Neural progenitor cell (in vitro differentiated cells): ENCODE measurements around the gene PBX1.

Experiments used
- CTCF ChIP-seq: fragments of 200-600 bp; sonication (generic); IDR thresholded peaks from 2 replicates; pipeline ENCODE4 v1.5.1; 2017; ENCODE audit warnings: antibody characterized with exemption, mild to moderate bottlenecking
- EZH2 ChIP-seq: fragments of 200-600 bp; sonication (generic); IDR thresholded peaks from 2 replicates; pipeline ENCODE4 v1.6.1; 2017; ENCODE audit warnings: antibody characterized with exemption, mild to moderate bottlenecking, moderate library complexity
- EZH2phosphoT487 ChIP-seq: fragments of 200-600 bp; sonication (generic); IDR thresholded peaks from 2 replicates; pipeline ENCODE4 v1.6.1; 2017; ENCODE audit warnings: antibody characterized with exemption

GRCh38 chr1:164622068-164622845 is 63.3 kb downstream of the PBX1 start:
- TF ChIP-seq CTCF = no peak
- TF ChIP-seq EZH2 = no peak
- no peak for TF ChIP-seq EZH2phosphoT487
